ENCODE measurements around the gene AHCYL1. TPM values are rescaled to one million over a fixed set of nuclear protein-coding genes. Genes with fewer than 3 reads are reported as not detected.

AHCYL1 gene
- total and polyA plus RNA-seq, 2 of the 8 experiments (the other 6 are each of a cell fraction or from before 2014, with no cell fraction given), result 64.5 to 95.9 TPM

DNA sequence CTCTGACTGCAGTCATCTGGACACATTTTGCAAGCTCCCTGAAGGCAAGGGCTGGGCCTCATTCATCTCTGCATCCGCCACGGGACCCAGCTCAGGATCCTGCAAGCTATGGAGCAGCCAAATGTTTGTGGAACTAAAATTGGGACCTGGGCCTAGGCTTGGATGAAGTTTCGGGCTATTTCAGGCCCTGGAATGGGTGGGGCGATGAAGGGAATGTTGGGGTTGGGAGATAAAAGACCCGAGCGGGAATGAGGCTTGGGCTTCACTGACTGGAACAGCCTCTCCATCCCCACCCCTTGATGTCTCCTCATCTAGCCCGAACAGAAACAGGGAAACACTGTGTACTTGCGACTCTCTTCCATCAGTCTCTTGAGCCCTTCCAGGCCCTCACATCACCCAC is 7.3 kb upstream of the AHCYL1 start:
- Histone ChIP-seq H4K5ac (ENCODE audit: insufficient read length, low read depth, low read length) (no peak overlapping the region), H4K8ac (ENCODE audit: extremely low read depth, insufficient read depth, low read length) (no peak overlapping the region), H3K56ac (replicated peaks; ENCODE audit: insufficient read length, low read depth, low read length) (no peak overlapping the region), H3K4me2 (ENCODE audit: insufficient read depth in 1 of 2, low read depth in 2 of 2, low read length in 2 of 2) (no peak overlapping the region), H3K4me1 (replicated peaks in 1 of 4; ENCODE audit: control insufficient read depth in 3 of 4, insufficient read depth in 4 of 4, low read length in 3 of 4) (no peaks in the 10 kb centered on the region), H2BK12ac (ENCODE audit: low read depth, low read length) (no peak overlapping the region), H2BK20ac (ENCODE audit: low read length) (no peak overlapping the region), H2AK5ac (ENCODE audit: low read depth, low read length) (no peak overlapping the region), H2BK120ac (replicated peaks; ENCODE audit: low read depth, low read length) (no peak overlapping the region), H3K4ac (replicated peaks; ENCODE audit: insufficient read length, low read depth, low read length) (no peak overlapping the region), H3K23ac (ENCODE audit: insufficient read length) (no peak overlapping the region), H3K4me3 (ENCODE audit: extremely low read depth in 1 of 4, insufficient read depth in 2 of 4, low read depth in 3 of 4, low read length in 4 of 4) (no peak overlapping the region), H3K36me3 (ENCODE audit: control insufficient read depth in 2 of 4, insufficient read depth in 4 of 4, low read length in 3 of 4) (no peaks in the 10 kb centered on the region), H3K18ac (ENCODE audit: extremely low read depth, low read length) (no peak overlapping the region), H3K14ac (ENCODE audit: insufficient read length) (no peak overlapping the region), H4K20me1 (replicated peaks in 1 of 2; ENCODE audit: control insufficient read depth in 1 of 2, insufficient read depth in 2 of 2, low read length in 2 of 2) (no peaks in the 10 kb centered on the region), H2BK5ac (ENCODE audit: low read depth, low read length) (no peak overlapping the region), H2BK15ac (ENCODE audit: low read length) (no peak overlapping the region), H3K79me1 (ENCODE audit: low read depth, low read length) (no peaks in the 10 kb centered on the region), H3K23me2 (ENCODE audit: low read depth, low read length) (no peaks in the 10 kb centered on the region), H3K27me3 (replicated peaks in 1 of 4; ENCODE audit: control insufficient read depth in 3 of 4, extremely low read depth in 1 of 4, insufficient read depth in 3 of 4, low read length in 3 of 4) (no peaks in the 10 kb centered on the region), H3K9me3 (ENCODE audit: insufficient read depth in 2 of 2, low read depth in 1 of 2, low read length in 1 of 2) (no peaks in the 10 kb centered on the region), H3K79me2 (ENCODE audit: control insufficient read depth in 1 of 2, insufficient read depth in 2 of 2, low read length in 2 of 2) (no peaks in the 10 kb centered on the region), H4K91ac (replicated peaks; ENCODE audit: insufficient read length, low read length) (no peak overlapping the region), H3K9ac (replicated peaks in 1 of 4; ENCODE audit: extremely low read depth in 1 of 4, low read depth in 3 of 4, low read length in 3 of 4) (no peak overlapping the region), H3K27ac (ENCODE audit: low read depth, low read length) (no peak overlapping the region), H2AFZ (ENCODE audit: low read length) (no peak overlapping the region)
- FAIRE-seq, result no peak
- TF ChIP-seq SP2 (IDR thresholded peaks at IDR 0.05; ENCODE audit: low read length) (no peak), BRCA1 (IDR thresholded peaks at IDR 0.05; ENCODE audit: low read depth, low read length) (no peak), ATF3 (IDR thresholded peaks at IDR 0.05; ENCODE audit: insufficient read depth, low read depth, low read length) (no peak), SP1 (IDR thresholded peaks at IDR 0.05; ENCODE audit: low read depth, low read length) (no peak), TBP (IDR thresholded peaks at IDR 0.05; ENCODE audit: low read depth, low read length) (no peak), FOSL1 (IDR thresholded peaks at IDR 0.05; ENCODE audit: insufficient read depth, low read depth, low read length) (no peak)
- 96% methylated on average over 8 of the region's 8 CpGs; no CpG with 5 or more reads in 1 of the 2 experiments for WGBS, 2 experiments (ENCODE audit: extremely low coverage in 1 of 2, insufficient coverage in 1 of 2, insufficient read length in 1 of 2, insufficient replicate concordance in 2 of 2, low coverage in 1 of 2, low lambda C conversion rate in 2 of 2, missing lambda C conversion rate in 1 of 2)
- ChIA-PET CTCF (ENCODE audit: partially characterized antibody) (interaction anchor here (0.6 to 18.1 kb wide), 5 partner anchors 18 to 501 kb away, joined by 3 to 700 read pairs (median 7); no protein-coding TSS in a partner anchor), POLR2A (ENCODE audit: partially characterized antibody) (no interaction called here)
- no peak for DNase-seq (ENCODE audit: low read depth in 1 of 2, low spot score in 2 of 2)

Data from H1 (cell line).